Neural crest cell (in vitro differentiated cells): Measurements from ENCODE around the gene DDX43. TPM values are rescaled to one million over a fixed set of nuclear protein-coding genes. Genes with fewer than 3 reads are reported as not detected.

ENCODE experiments used
- DNase-seq: peaks from one replicate; pipeline ENCODE4 v3.0.0; 2021; ENCODE audit warnings: low read depth, mixed read lengths, low spot score
- H3K27ac Mint-ChIP-seq: one replicate; pipeline ENCODE4 v1.8.0; 2021; ENCODE audit warnings: mild to moderate bottlenecking, mixed read lengths; ENCODE audit not compliant: unreplicated experiment
- H3K27me3 Mint-ChIP-seq: 2 replicates; pipeline ENCODE4 v1.8.0; 2021; ENCODE audit warnings: low read depth, mild to moderate bottlenecking, mixed read lengths
- H3K36me3 Mint-ChIP-seq: 2 replicates; pipeline ENCODE4 v1.8.0; 2021; ENCODE audit warnings: low read depth, mild to moderate bottlenecking, mixed read lengths
- H3K4me1 Mint-ChIP-seq: 2 replicates; pipeline ENCODE4 v1.8.0; 2021; ENCODE audit warnings: mixed read lengths
- H3K4me3 Mint-ChIP-seq: one replicate; pipeline ENCODE4 v1.8.0; 2021; ENCODE audit warnings: mild to moderate bottlenecking, mixed read lengths
- H3K9me3 Mint-ChIP-seq: 2 replicates; pipeline ENCODE4 v1.8.0; 2021; ENCODE audit warnings: mixed read lengths
- CTCF ChIP-seq: fragments of 200-600 bp; sonication (generic); conservative IDR thresholded peaks from 2 replicates; pipeline ENCODE4 v1.5.0; 2021; ENCODE audit warnings: antibody characterized with exemption, mild to moderate bottlenecking
- total RNA-seq: library from RNA; stranded (reverse); gene quantifications from 2 replicates; pipeline ENCODE4 v1.2.1, GENCODE V29; 2021

Gene DDX43
- total RNA-seq, 1 donor from 2014 or later, result not detected

DNA sequence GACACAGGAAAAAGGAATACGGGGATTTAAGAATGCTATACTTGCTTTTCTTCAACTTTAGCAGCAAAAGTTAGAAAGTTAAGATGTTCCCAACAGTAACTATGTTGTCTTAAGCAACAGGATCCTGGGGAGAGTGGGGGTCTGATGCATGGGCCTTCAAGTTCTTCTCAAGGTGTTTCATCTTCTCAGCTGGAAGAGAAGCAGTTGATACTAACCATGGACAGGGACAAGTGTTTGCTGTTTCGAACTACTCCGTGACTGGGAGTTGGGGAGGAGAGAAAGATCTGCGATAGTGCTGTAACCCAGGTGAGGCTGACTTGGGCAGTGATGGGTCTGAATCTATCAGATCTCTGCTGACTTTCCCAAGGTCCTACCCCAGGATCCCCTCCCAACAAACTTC lies 26.0 kb upstream of the DDX43 start:
- Mint-ChIP-seq H3K4me1 (no peaks in the 10 kb centered on the region), H3K9me3 (no peaks in the 10 kb centered on the region), H3K4me3 (no peak overlapping the region), H3K27ac (no peak overlapping the region), H3K27me3 (no peaks in the 10 kb centered on the region), H3K36me3 (no peaks in the 10 kb centered on the region)
- TF ChIP-seq CTCF, result no peak
- DNase-seq, result no peak

DNA sequence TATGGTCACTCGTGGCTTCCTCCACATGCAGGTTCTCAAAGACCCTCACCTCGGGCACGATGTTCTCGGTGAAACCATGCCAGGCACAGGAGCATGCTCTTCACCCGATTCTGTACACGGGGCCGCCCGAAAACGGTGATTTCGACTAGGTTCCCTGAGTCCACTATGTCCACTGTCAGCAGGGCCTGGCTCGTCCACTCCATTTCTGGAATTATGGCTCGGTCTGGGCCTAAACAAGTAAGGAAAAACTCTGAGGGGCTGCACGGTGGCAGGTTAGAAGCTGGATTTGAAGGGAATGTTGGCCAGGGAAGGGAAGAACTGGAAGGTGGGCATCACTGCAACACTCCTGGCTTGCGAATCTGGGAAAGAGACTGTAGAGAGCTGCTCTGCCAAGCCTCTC lies 25.5 kb upstream of the DDX43 start:
- H3K36me3 Mint-ChIP-seq, result no peaks in the 10 kb centered on the region

GRCh38 chr6:73369563-73369962 lies 25.1 kb upstream of the DDX43 start, which contains the start of gene OOEP:
TSS of gene OOEP (minus strand) at chr6:73369897. CDS start at chr6:73369792, 105 bp downstream.
- no peaks in the 10 kb centered on the region for H3K4me1 Mint-ChIP-seq
- H3K27ac Mint-ChIP-seq, result no peak within 1 kb of the TSS
- no peaks in the 10 kb centered on the region for H3K9me3 Mint-ChIP-seq
- no peak within 1 kb of the TSS for H3K4me3 Mint-ChIP-seq
- DNase-seq, result no peak
- no peaks in the 10 kb centered on the region for H3K27me3 Mint-ChIP-seq
- TF ChIP-seq CTCF, result no peak
- H3K36me3 Mint-ChIP-seq, result no peaks in the 10 kb centered on the region

More for the DNA sequence above, 25.5 kb upstream of the DDX43 start:
- Mint-ChIP-seq H3K4me3 (no peak overlapping the region), H3K27me3 (no peaks in the 10 kb centered on the region), H3K9me3 (no peaks in the 10 kb centered on the region), H3K4me1 (no peaks in the 10 kb centered on the region), H3K27ac (no peak overlapping the region)
- no peak for TF ChIP-seq CTCF
- no peak for DNase-seq

- Mint-ChIP-seq H3K27me3 (no peaks in the 10 kb centered on the region), H3K27ac (no peak overlapping the region), H3K36me3 (no peaks in the 10 kb centered on the region), H3K4me3 (no peak overlapping the region), H3K9me3 (no peaks in the 10 kb centered on the region), H3K4me1 (no peaks in the 10 kb centered on the region)
- DNase-seq, result no peak
- TF ChIP-seq CTCF, result no peak
Observed at GRCh38 chr6:73371984-73372383, 22.6 kb upstream of the DDX43 start.

DNA sequence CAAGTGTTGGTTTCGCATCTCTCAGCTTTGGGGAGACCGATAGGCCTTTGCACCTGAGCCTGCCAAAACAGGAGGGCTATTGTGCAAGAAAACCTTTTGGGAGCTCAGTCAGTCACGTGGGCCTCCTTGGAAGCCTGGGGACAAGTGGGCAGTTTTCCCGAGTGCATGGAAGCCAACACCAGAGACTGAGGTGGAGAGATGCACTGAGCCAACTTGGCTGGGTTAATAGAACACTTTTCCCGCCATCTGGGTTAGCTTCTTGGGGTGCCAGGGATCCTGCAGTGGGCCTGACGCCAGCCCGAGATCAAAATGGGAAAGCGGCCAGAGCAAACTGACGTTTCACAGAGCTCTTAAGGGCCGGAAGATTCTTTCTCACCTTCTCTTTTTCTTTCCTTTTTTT lies 22.1 kb upstream of the DDX43 start:
- H3K36me3 Mint-ChIP-seq, result no peaks in the 10 kb centered on the region
- H3K27ac Mint-ChIP-seq, result no peak overlapping the region
- TF ChIP-seq CTCF, result no peak
- DNase-seq, result no peak
- H3K4me3 Mint-ChIP-seq, result no peak overlapping the region
- H3K4me1 Mint-ChIP-seq, result no peaks in the 10 kb centered on the region
- no peaks in the 10 kb centered on the region for H3K9me3 Mint-ChIP-seq
- no peaks in the 10 kb centered on the region for H3K27me3 Mint-ChIP-seq

- Mint-ChIP-seq H3K27me3 (no peaks in the 10 kb centered on the region), H3K4me1 (no peaks in the 10 kb centered on the region), H3K4me3 (no peak overlapping the region), H3K36me3 (no peaks in the 10 kb centered on the region), H3K27ac (no peak overlapping the region), H3K9me3 (no peaks in the 10 kb centered on the region)
- no peak for DNase-seq
- TF ChIP-seq CTCF, result no peak
Observed at GRCh38 chr6:73375216-73375615, 19.4 kb upstream of the DDX43 start.
